HG02642 (cell line): ENCODE data around the gene AUTS2.
"Not testable (repeated sequence)": the region's sequence is repeated elsewhere in the genome, so short reads cannot be mapped to it uniquely, and the experiment has no call there.

ENCODE experiments used
- ATAC-seq: cut with Tn5 transposase; IDR thresholded peaks from one replicate; pipeline ENCODE4 v1.9.1; 2021; ENCODE audit warnings: mild to moderate bottlenecking; ENCODE audit not compliant: unreplicated experiment, poor library complexity

The AUTS2 gene

DNA sequence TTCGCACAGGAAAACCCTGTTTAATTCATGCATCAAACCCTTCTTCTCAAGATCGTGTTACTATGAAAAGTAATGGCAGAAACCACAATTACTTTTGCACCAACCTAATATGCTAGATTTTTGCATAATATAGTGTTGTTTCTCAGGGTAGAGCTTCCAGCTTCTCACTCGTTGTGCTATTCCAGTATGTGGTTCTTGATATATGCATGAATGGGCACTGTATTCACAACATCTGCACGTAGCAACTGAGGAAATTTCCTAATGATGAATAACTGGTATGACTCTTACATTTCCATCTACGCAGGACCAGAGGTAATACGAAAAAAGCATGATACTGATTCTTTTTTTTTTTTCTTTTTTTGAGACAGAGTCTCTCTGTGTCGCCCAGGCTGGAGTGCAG, 1207.1 kb downstream of the AUTS2 start:
- ATAC-seq, result peak; percentile 80

DNA sequence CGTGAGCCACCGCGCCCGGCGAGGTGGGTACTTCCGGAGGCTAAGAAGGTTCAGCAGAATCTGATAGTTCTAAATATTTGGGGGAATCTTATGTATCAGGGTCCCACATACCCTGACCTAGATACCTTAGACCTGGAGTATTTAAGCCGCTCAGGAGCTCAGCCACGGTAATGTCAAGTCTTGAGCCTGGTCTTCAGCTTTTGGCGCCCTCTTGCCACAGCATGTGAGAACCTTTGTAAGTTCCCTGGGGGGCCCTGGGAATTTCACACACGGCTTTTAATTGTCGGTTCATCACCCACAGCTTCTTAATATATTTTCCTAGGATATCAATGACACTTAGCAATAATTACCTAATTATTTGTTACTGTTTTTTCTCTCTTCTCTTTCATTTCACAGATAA, 1209.4 kb downstream of the AUTS2 start:
- no peak for ATAC-seq

GRCh38 chr7:70808876-70809275, 1210.6 kb downstream of the AUTS2 start:
- no peak for ATAC-seq

GRCh38 chr7:70810558-70811139, 1212.4 kb downstream of the AUTS2 start:
- ATAC-seq, result no peak

GRCh38 chr7:70812511-70812910, 1214.2 kb downstream of the AUTS2 start:
- ATAC-seq, result no peak

DNA sequence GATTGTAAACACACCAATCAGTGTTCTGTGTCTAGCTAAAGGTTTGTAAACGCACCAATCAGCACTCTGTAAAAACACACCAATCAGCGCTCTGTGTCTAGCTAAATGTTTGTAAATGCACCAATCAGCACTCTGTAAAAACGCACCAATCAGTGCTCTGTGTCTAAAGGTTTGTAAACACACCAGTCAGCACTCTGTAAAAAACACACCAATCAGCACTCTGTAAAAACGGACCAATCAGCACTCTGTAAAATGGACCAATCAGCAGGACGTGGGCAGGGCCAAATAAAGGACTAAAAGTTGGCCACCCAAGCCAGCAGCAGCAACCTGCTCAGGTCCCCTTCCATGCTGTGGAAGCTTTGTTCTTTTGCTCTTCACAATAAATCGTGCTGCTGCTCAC, 1224.2 kb downstream of the AUTS2 start:
- not testable (repeated sequence) for ATAC-seq

DNA sequence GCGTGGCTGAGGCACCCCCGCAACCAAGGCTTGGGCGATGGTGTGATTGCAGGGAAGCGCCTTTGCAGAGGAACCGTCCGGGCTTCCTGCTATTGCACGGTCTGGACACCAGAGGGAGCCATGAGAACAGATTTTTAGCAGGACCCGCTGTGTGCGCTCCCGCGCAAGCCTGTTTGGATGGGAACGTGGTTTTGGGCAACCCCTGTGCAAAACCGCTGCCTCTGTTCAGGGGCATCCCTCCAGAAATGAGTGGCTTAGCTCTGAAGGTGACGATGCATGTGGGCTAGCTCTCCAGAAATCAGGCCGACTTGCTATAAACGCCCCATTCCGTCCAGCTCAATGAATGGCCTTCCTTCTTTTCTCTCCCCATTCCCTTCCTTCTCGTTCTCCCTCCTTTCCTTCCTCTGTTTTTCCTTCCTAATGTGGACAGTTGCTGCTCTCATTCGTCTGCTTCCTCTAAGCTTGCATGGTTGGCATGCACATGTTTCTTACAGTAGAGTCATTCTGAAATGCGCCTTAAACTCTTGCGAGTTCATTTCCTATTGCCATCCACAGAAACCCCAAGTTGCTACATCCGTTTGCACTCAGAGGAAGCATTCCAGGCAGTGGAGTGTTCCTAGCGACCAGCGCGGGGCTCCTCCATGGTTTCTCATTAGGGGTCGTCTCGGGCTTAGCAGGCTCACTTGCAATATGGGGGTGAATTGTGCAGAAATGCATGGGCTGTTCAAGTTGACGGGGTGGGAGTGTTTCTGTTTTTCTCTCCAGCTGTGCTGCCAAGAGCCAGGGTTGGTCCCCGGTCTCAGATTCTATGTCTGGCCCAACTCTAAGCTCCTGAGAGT, 1231.2 kb downstream of the AUTS2 start:
- peak; percentile 84 for ATAC-seq

DNA sequence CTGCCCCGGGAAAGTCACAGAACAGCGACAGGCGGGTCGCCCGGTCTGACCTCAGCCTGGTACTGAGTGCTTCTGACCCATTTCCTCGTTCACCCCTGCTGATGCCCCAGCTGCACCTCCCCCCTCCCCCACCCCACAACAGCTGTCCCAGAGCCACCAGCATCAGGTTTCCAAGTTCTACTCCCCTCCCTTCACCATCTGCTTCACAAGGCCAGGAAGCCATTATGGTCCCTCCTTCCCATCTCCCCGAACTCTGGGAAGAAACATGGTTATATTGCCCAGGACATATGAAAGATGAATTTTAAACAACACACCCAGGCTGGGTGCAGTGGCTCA, 1231.8 kb downstream of the AUTS2 start:
- ATAC-seq, result no peak

GRCh38 chr7:70830426-70830825, 1232.2 kb downstream of the AUTS2 start:
- ATAC-seq, result no peak

- no peak for ATAC-seq
These were observed 1235.5 kb downstream of the AUTS2 start for GRCh38 chr7:70833726-70834125.

DNA sequence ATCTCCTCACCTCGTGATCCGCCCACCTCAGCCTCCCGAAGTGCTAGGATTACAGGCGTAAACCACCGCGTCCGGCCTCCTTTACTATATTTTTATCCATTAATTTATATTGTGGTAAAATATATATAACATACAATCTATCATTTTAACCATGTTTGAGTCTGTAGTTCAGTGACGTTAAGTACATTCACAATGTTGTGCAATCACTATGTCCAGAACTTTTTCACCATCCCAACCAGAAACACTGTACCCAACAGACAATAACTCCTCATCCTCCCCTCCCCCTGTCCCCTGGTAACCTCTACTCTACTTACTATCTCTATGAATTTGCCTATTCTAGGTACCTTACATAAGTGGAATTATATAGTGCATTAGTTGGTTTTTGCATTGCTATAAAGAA, 1236.1 kb downstream of the AUTS2 start:
- no peak for ATAC-seq

GRCh38 chr7:70835658-70836057, 1237.4 kb downstream of the AUTS2 start:
- ATAC-seq, result no peak

DNA sequence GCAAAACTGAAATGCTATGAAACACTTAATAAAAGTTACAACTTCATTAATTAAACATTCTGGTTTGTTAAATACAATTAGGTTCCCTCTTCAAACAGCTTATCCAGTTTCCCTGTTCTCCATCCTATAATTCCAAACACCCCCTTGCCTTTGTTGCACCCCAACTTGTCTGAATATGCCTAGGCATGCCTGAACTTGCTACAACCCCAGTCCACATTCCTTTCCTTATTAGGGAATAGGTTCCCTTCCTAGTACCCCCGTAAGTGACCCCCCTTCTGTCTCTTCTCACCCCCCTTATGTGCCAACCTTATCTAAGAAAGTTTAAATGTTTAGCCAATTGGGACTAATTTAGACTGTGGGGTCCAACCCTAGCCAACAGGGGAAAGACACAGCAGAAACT, 1238.0 kb downstream of the AUTS2 start:
- no peak for ATAC-seq

DNA sequence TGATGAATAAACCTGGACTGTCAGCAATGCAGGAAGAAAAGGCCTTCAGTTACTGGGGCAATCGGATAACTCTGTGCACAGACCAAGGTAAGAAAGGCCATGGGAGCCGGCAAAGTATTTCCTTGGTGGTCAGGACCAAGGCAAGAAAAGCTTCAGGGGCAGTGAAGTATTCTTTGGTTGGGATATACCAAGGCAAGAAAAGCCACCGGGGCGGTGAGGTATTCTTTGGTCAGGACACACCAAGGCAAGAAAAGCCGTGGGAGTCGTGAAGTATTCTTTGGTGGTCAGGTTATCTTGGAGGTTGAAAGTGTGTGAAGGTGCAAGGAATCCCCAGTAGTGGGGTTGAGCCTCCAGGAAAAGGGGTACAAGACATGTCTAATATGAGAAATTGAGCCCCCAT, 1238.7 kb downstream of the AUTS2 start:
- no peak for ATAC-seq

GRCh38 chr7:70837589-70837988, 1239.3 kb downstream of the AUTS2 start:
- ATAC-seq, result no peak

GRCh38 chr7:70838292-70838907, 1240.1 kb downstream of the AUTS2 start:
- ATAC-seq, result no peak
